SK-N-SH (cell line): ENCODE data around the gene TBC1D21. TPM values are rescaled to one million over a fixed set of nuclear protein-coding genes. Genes with fewer than 3 reads are reported as not detected.

ENCODE experiments used
- CTCF ChIA-PET: fragments of 300-600, 350-600 bp; formaldehyde crosslinking; extraction: SDS; loops from one replicate; lab custom pipeline; 2021; lab: Yijun Ruan, JAX
- POLR2A ChIA-PET: fragments of 350-600 bp; sonication (Branson Sonifier 250); formaldehyde crosslinking; extraction: SDS; loops from one replicate; lab custom pipeline; 2020; ENCODE audit warnings: antibody characterized with exemption, inconsistent platforms; lab: Yijun Ruan, JAX
- DNase-seq: peaks from one replicate; pipeline ENCODE4 v3.0.0; 2012
- H2AFZ ChIP-seq: fragments of 200-600 bp; sonication (generic); 2 replicates; pipeline ENCODE4 v1.8.1; 2016; ENCODE audit warnings: antibody characterized with exemption, mild to moderate bottlenecking, low read depth
- H3F3A ChIP-seq: fragments of 200-600 bp; sonication (generic); replicated peaks from 2 replicates; pipeline ENCODE3; 2016; ENCODE audit warnings: antibody characterized with exemption, mild to moderate bottlenecking; ENCODE audit not compliant: insufficient read depth
- H3K27ac ChIP-seq, 2 experiments: fragments of 200-500 bp in 1 of 2; fragments of 200-600 bp in 1 of 2; sonication (Bioruptor generic) in 1 of 2; sonication (generic), shearing (Covaris generic) in 1 of 2; 2 replicates each; pipeline versions ENCODE4 v1.5.1 to v1.6.1; 2014 to 2016; ENCODE audit warnings: low read depth in 2 of 2, inconsistent platforms in 1 of 2, low read length in 1 of 2, mild to moderate bottlenecking in 1 of 2, mixed read lengths in 1 of 2
- H3K27me3 ChIP-seq: fragments of 200-600 bp; sonication (generic), shearing (Covaris generic); 2 replicates; pipeline ENCODE4 v1.6.1; 2016; ENCODE audit warnings: mixed run types; ENCODE audit not compliant: insufficient read depth
- H3K36me3 ChIP-seq, 2 experiments: fragments of 200-500 bp in 1 of 2; fragments of 200-600 bp in 1 of 2; sonication (Bioruptor generic) in 1 of 2; sonication (generic) in 1 of 2; replicated peaks in 1 of 2; 2 replicates each; pipeline versions ENCODE3 to v1.5.1; 2014 to 2016; ENCODE audit warnings: low read length in 1 of 2, mild to moderate bottlenecking in 1 of 2; ENCODE audit not compliant: insufficient read depth in 2 of 2, control insufficient read depth in 1 of 2
- H3K4me1 ChIP-seq, 2 experiments: fragments of 200-500 bp in 1 of 2; fragments of 200-600 bp in 1 of 2; sonication (Bioruptor generic) in 1 of 2; sonication (generic), shearing (Covaris generic) in 1 of 2; 2 replicates each; pipeline versions ENCODE4 v1.5.1 to v1.6.1; 2014 to 2016; ENCODE audit warnings: low read depth in 1 of 2, low read length in 1 of 2, mixed run types in 1 of 2; ENCODE audit not compliant: insufficient read depth in 2 of 2, control insufficient read depth in 1 of 2
- H3K4me2 ChIP-seq: fragments of 200-600 bp; sonication (generic), shearing (Covaris generic); 2 replicates; pipeline ENCODE4 v1.6.1; 2017; ENCODE audit warnings: mixed run types
- H3K4me3 ChIP-seq, 2 experiments: fragments of 200-500 bp in 1 of 2; fragments of 200-600 bp in 1 of 2; sonication (Bioruptor generic) in 1 of 2; sonication (generic), shearing (Covaris generic) in 1 of 2; 2 replicates each; pipeline versions ENCODE4 v1.5.1 to v1.8.1; 2014 to 2016; ENCODE audit warnings: low read depth in 2 of 2, inconsistent platforms in 1 of 2, low read length in 1 of 2, mild to moderate bottlenecking in 1 of 2, mixed read lengths in 1 of 2, moderate library complexity in 1 of 2
- H3K79me2 ChIP-seq: fragments of 200-600 bp; sonication (generic); 2 replicates; pipeline ENCODE4 v1.8.1; 2017; ENCODE audit warnings: mild to moderate bottlenecking; ENCODE audit not compliant: insufficient read depth
- H3K9ac ChIP-seq: fragments of 200-600 bp; sonication (generic); 2 replicates; pipeline ENCODE4 v1.6.1; 2017; ENCODE audit warnings: mixed run types
- H3K9me2 ChIP-seq: fragments of 200-600 bp; sonication (generic); 2 replicates; pipeline ENCODE4 v1.6.1; 2017; ENCODE audit warnings: mixed run types
- H3K9me3 ChIP-seq: fragments of 200-600 bp; sonication (generic); 2 replicates; pipeline ENCODE4 v1.6.1; 2017; ENCODE audit warnings: mixed run types, mild to moderate bottlenecking, moderate library complexity
- H4K20me1 ChIP-seq: fragments of 200-600 bp; sonication (generic); 2 replicates; pipeline ENCODE4 v1.6.1; 2017; ENCODE audit warnings: mild to moderate bottlenecking, mixed run types; ENCODE audit not compliant: insufficient read depth
- ELF1 ChIP-seq: IDR thresholded peaks from 2 replicates; pipeline ENCODE4 v1.4.0; 2012
- EP300 ChIP-seq, 2 experiments: IDR thresholded peaks; 2 replicates each; pipeline versions ENCODE4 v1.4.0 to v1.6.1; 2012; ENCODE audit warnings: borderline replicate concordance in 1 of 2, low read depth in 1 of 2, low read length in 1 of 2
- EZH2phosphoT487 ChIP-seq: fragments of 200-600 bp; sonication (generic); IDR thresholded peaks from 2 replicates; pipeline ENCODE4 v1.6.1; 2017; ENCODE audit warnings: low read depth, mixed run types, mild to moderate bottlenecking, antibody characterized with exemption, moderate library complexity, borderline replicate concordance
- FOSL2 ChIP-seq: IDR thresholded peaks from 2 replicates; pipeline ENCODE4 v1.4.0; 2012; ENCODE audit warnings: low read depth, mild to moderate bottlenecking, moderate library complexity, borderline replicate concordance
- FOXM1 ChIP-seq: IDR thresholded peaks from 2 replicates; pipeline ENCODE4 v1.4.0; 2012; ENCODE audit warnings: low read depth, mild to moderate bottlenecking
- IRF3 ChIP-seq: fragments of 150-350 bp; IDR thresholded peaks from 2 replicates; pipeline ENCODE4 v1.6.1; 2016; ENCODE audit warnings: mild to moderate bottlenecking, low read depth, low read length
- PBX3 ChIP-seq: IDR thresholded peaks from 2 replicates; pipeline ENCODE4; 2012
- POLR2AphosphoS5 ChIP-seq: IDR thresholded peaks from 2 replicates; pipeline ENCODE4 v1.6.1; 2012; ENCODE audit warnings: low read depth, low read length
- RFX5 ChIP-seq: IDR thresholded peaks from 2 replicates; pipeline ENCODE4 v1.6.1; 2012; ENCODE audit warnings: mild to moderate bottlenecking, improper control_type of control experiment, low read length
- SIN3A ChIP-seq: IDR thresholded peaks from 2 replicates; pipeline ENCODE4 v1.6.1; 2012; ENCODE audit warnings: low read depth, mild to moderate bottlenecking, low read length, moderate library complexity, borderline replicate concordance
- SMC3 ChIP-seq: IDR thresholded peaks from 2 replicates; pipeline ENCODE4 v1.6.1; 2012; ENCODE audit warnings: low read depth, low read length, improper control_type of control experiment
- TCF12 ChIP-seq: IDR thresholded peaks from 2 replicates; pipeline ENCODE4 v1.4.0; 2012
- TEAD4 ChIP-seq: IDR thresholded peaks from 2 replicates; pipeline ENCODE4 v1.4.0; 2012; ENCODE audit warnings: mild to moderate bottlenecking, borderline replicate concordance; ENCODE audit not compliant: insufficient read depth
- YY1 ChIP-seq: IDR thresholded peaks from 2 replicates; pipeline ENCODE4 v1.4.0; 2012; ENCODE audit warnings: low read depth, mild to moderate bottlenecking
- ZBTB33 ChIP-seq: IDR thresholded peaks from 2 replicates; pipeline ENCODE4 v1.4.0; 2012; ENCODE audit warnings: low read depth, borderline replicate concordance
- WGBS: methylation state at CpG from one replicate; pipeline ENCODE4 v1.1.6; 2017; ENCODE audit warnings: low lambda C conversion rate; 5-methylcytosine and 5-hydroxymethylcytosine counted together
- polyA plus RNA-seq, 3 experiments: library from polyadenylated mRNA; depleted of rRNA; stranded (reverse); fragments of >200 nt; gene quantifications; 2 replicates each; pipeline ENCODE4 v1.2.3, GENCODE V29; 2012

Gene TBC1D21
- polyA plus RNA-seq, 1 of the 3 experiments (the other 2 are of a cell fraction) = not detected

GRCh38 chr15:73856458-73857192 is 16.7 kb upstream of the TBC1D21 start:
- no peaks in the 10 kb centered on the region for H3F3A ChIP-seq
- CTCF ChIA-PET = interaction anchor here (0.9 to 2.0 kb wide), 5 partner anchors 10 to 108 kb away, joined by 3 to 6 read pairs (median 5); no protein-coding TSS in a partner anchor
- H2AFZ ChIP-seq = no peak overlapping the region
- H3K4me2 ChIP-seq = no peak overlapping the region
- H3K27me3 ChIP-seq = peaks cover 7% of the 10 kb centered on the region; the same call in 1 of the 2 replicates
- peaks cover 0 to 3% of the 10 kb centered on the region in 2 experiments; a peak in 1 of 4 replicates for H3K4me1 ChIP-seq
- no peaks in the 10 kb centered on the region for H4K20me1 ChIP-seq
- H3K9me3 ChIP-seq = no peaks in the 10 kb centered on the region
- H3K4me3 ChIP-seq = no peak overlapping the region
- no peaks in the 10 kb centered on the region for H3K36me3 ChIP-seq
- H3K27ac ChIP-seq = no peak overlapping the region
- no peaks in the 10 kb centered on the region for H3K79me2 ChIP-seq
- H3K9ac ChIP-seq = no peak overlapping the region
- 15% methylated on average over 6 of the region's 14 CpGs for WGBS
- TF ChIP-seq YY1 (no peak), POLR2AphosphoS5 (no peak), TEAD4 (no peak), SMC3 (no peak), IRF3 (no peak), TCF12 (no peak), SIN3A (no peak), RFX5 (no peak), FOXM1 (no peak), ZBTB33 (no peak), PBX3 (no peak), EZH2phosphoT487 (no peak), ELF1 (no peak), EP300 (IDR thresholded peaks at IDR 0.05; ENCODE audit: borderline replicate concordance in 1 of 2, low read depth in 1 of 2, low read length in 1 of 2) (no peak), FOSL2 (no peak)
- TF ChIP-seq, all 33 proteins: peak for 0
- POLR2A ChIA-PET = no interaction called here
- no peaks in the 10 kb centered on the region for H3K9me2 ChIP-seq
- peak; percentile 27 for DNase-seq
